HEK293 (cell line): ENCODE measurements around the gene LINGO1.

Source experiments
- GLI4 ChIP-seq: fragments of 450-650 bp; formaldehyde crosslinking; IDR thresholded peaks from 2 replicates; pipeline ENCODE4 v1.5.1; 2016; ENCODE audit warnings: missing biosample characterization, missing genetic modification characterization
- ZNF274 ChIP-seq, 2 experiments: fragments of 200-500 bp in 1 of 2; fragments of 450-650 bp in 1 of 2; sonication (Bioruptor generic) in 1 of 2; formaldehyde crosslinking in 1 of 2; IDR thresholded peaks; 2 replicates each; pipeline versions ENCODE4 v1.5.1 to v1.6.1; 2014 to 2016; ENCODE audit warnings: borderline replicate concordance in 1 of 2, inconsistent platforms in 1 of 2, low read length in 1 of 2, missing biosample characterization in 1 of 2, missing genetic modification characterization in 1 of 2
- ZNF302 ChIP-seq: fragments of 450-650 bp; formaldehyde crosslinking; IDR thresholded peaks from 2 replicates; pipeline ENCODE4 v1.5.1; 2016; ENCODE audit warnings: missing biosample characterization, missing genetic modification characterization, low read depth
- ZNF561 ChIP-seq: fragments of 450-650 bp; IDR thresholded peaks from 2 replicates; pipeline ENCODE4 v1.5.1; 2018; ENCODE audit warnings: missing biosample characterization, missing genetic modification characterization, borderline replicate concordance
- TF ChIP-seq, protein P1 (sequence below): fragments of 450-650 bp; formaldehyde crosslinking; IDR thresholded peaks from 2 replicates; pipeline ENCODE4 v1.5.1; 2016; ENCODE audit warnings: missing biosample characterization, missing genetic modification characterization

DNA sequence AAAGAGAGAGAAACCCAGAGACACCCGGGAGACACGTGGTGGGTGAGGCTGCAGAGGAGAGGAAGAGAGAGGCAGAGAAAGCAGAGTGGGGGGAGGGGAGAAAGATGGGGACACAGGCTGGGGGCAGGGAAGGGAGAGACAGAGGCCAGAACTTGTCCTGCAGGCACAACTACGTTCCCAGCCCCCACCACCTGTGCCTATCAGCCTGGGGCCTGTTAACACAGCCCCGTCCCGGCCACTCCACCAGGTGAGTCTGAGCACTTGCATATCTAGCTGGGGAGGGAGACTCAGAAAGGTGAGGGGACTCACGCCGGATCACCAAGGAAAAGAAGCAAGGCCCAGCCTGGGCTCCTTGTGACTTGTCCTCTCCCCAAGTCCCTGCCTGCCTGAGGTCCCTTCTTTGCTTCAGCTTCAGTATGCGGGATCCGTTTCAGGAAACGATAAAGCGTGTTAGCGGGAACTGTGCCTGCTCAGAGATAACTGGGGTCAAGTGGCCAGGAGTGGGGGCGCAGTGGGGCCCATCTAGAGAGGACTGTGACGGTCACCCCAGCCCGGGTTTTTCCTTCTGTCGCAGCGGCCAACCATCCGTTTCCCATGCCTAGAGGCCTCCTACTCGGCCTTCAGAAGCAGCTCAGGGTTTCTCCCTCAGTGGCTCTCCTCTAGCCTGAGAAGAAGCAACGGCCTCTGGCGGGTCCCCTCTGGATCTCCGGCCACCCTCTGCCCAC is 10.3 kb downstream of the LINGO1 start:
- TF ChIP-seq ZNF274 (IDR thresholded peaks at IDR 0.05; ENCODE audit: low read length) (no peak), ZNF274 (tag by site-specific recombination; IDR thresholded peaks at IDR 0.05; ENCODE audit: borderline replicate concordance) (no peak), GLI4 (tag by site-specific recombination) (no peak), ZNF302 (tag by site-specific recombination) (no peak), ZNF561 (no peak)
- TF ChIP-seq, protein P1, sequence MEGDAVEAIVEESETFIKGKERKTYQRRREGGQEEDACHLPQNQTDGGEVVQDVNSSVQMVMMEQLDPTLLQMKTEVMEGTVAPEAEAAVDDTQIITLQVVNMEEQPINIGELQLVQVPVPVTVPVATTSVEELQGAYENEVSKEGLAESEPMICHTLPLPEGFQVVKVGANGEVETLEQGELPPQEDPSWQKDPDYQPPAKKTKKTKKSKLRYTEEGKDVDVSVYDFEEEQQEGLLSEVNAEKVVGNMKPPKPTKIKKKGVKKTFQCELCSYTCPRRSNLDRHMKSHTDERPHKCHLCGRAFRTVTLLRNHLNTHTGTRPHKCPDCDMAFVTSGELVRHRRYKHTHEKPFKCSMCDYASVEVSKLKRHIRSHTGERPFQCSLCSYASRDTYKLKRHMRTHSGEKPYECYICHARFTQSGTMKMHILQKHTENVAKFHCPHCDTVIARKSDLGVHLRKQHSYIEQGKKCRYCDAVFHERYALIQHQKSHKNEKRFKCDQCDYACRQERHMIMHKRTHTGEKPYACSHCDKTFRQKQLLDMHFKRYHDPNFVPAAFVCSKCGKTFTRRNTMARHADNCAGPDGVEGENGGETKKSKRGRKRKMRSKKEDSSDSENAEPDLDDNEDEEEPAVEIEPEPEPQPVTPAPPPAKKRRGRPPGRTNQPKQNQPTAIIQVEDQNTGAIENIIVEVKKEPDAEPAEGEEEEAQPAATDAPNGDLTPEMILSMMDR (tag by site-specific recombination) = no peak
